ENCODE results near the gene CFAP45. TPM values are rescaled to one million over a fixed set of nuclear protein-coding genes. Genes with fewer than 3 reads are reported as not detected.

The CFAP45 gene
- total and polyA plus RNA-seq, 2 experiments from 2014 or later: 0.36 TPM; not detected in 1

DNA sequence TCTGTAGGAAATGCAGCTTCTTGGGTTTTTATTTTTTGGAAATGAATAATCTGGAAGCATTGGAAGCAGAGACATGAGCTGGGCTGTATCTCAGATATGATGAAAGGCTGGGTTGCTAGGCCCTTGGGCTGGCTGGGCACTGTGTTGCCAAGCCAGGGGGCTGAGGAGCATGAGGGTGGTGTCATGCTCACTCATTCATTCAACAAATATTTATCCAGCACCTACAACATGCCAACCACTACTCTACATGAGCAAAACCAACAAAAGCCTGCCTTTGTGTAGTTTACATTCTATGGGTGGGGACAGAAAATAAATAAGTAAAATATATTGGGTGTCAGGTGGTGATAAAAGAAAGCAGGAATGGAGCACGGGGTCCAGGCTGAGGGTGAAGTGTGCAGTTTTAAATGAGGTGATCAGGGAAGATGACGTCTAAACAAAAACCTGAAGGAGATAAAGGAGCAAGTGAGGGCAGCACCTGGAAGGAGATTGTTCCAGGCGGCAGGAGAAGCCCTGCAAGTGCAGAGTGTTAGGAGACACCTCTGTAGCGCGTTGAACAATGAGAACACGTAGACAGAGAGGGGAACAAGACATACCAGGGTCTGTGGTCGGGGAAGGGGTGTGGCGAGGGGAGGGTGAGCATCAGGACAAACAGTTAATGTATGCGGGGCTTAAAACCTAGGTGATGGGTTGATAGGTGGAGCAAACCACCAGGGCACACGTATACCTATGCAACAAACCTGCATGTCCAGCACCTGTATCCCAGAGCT lies 14.5 kb upstream of the CFAP45 start:
- H3K4me3 Mint-ChIP-seq: no peak overlapping the region; the same call in 2 of the 3 replicates
- no peaks in the 10 kb centered on the region for H3F3A ChIP-seq (replicated peaks; ENCODE audit: low read depth)
- H3K27ac Mint-ChIP-seq: peak overlapping the region; percentile 10; the same call in 1 of the 2 replicates
- peaks cover 33% of the 10 kb centered on the region for H3K4me1 ChIP-seq (ENCODE audit: insufficient read depth)
- no peaks in the 10 kb centered on the region for H3K36me3 ChIP-seq (ENCODE audit: insufficient read depth)
- no peaks in the 10 kb centered on the region for H3K9me3 Mint-ChIP-seq
- no peak overlapping the region for H3K4me3 ChIP-seq
- H3K36me3 Mint-ChIP-seq (ENCODE audit: low read depth): peaks cover 10% of the 10 kb centered on the region
- peaks cover 61% of the 10 kb centered on the region for H3K4me1 Mint-ChIP-seq
- no peaks in the 10 kb centered on the region for H3K27me3 ChIP-seq (ENCODE audit: insufficient read depth)
- peaks cover 27% of the 10 kb centered on the region for H3K27me3 Mint-ChIP-seq (ENCODE audit: insufficient read depth, low read depth, poor library complexity)
- peak overlapping the region; percentile 62; the same call in 1 of the 2 replicates for H3K27ac ChIP-seq (ENCODE audit: low read depth)
- H4K20me1 ChIP-seq (replicated peaks; ENCODE audit: insufficient read depth): no peaks in the 10 kb centered on the region
- DNase-seq (ENCODE audit: low spot score) (no peak), ATAC-seq (peak; percentile 6; the same call in 2 of the 3 replicates)
- no peak overlapping the region for H2AFZ ChIP-seq
- no peak for TF ChIP-seq NANOG (IDR thresholded peaks at IDR 0.05; ENCODE audit: borderline replicate concordance)
- no peaks in the 10 kb centered on the region for H3K79me2 ChIP-seq (replicated peaks; ENCODE audit: insufficient read depth)
- peak overlapping the region; percentile 53 for H3K4me2 ChIP-seq
- H3K9me2 ChIP-seq (ENCODE audit: insufficient read depth): no peaks in the 10 kb centered on the region

DNA sequence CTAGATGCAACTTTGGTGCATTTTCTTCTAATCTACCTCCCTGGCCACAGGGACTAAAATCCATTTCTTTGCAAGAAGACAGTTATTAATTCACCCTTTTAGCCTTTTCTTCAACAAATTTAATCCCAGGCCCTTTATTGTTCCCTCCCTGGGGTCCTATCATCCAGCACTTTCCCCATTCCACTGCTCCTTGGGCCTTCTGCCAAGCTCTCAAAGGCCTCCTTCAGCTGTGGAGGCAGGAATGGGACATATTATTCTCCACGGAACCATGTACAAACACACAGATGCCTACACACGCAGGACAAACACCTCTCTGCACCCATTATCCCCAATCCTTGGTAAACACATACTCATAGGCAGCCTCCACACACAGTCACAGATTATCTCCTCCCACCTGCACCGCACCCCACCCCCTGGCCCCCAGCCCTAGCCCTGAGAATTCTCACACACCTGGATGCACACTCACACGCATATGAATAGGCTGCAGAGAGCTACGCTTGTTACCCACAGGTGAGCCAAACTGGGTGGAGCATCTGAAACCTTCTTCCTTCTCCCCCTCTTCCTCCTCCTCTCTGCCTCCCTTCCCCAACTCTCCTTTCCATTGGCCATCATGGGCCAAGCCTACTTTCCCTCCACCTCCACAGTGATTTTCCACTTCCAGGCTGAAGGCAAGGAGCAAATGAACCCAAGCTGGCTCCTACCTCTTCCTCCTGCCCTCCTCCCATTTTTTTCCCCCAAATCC lies 13.7 kb upstream of the CFAP45 start:
- peaks cover 4% of the 10 kb centered on the region; the same call in 2 of the 3 replicates for H3K36me3 Mint-ChIP-seq (ENCODE audit: low read depth)
- peaks cover 24% of the 10 kb centered on the region for H3K27me3 Mint-ChIP-seq (ENCODE audit: insufficient read depth, low read depth, poor library complexity)
- H3K27ac ChIP-seq (ENCODE audit: low read depth): peak overlapping the region; percentile 70
- peaks cover 61% of the 10 kb centered on the region for H3K4me1 Mint-ChIP-seq
- TF ChIP-seq POLR2AphosphoS5 (IDR thresholded peaks at IDR 0.05; ENCODE audit: low read depth): no peak
- TF ChIP-seq, protein P1, sequence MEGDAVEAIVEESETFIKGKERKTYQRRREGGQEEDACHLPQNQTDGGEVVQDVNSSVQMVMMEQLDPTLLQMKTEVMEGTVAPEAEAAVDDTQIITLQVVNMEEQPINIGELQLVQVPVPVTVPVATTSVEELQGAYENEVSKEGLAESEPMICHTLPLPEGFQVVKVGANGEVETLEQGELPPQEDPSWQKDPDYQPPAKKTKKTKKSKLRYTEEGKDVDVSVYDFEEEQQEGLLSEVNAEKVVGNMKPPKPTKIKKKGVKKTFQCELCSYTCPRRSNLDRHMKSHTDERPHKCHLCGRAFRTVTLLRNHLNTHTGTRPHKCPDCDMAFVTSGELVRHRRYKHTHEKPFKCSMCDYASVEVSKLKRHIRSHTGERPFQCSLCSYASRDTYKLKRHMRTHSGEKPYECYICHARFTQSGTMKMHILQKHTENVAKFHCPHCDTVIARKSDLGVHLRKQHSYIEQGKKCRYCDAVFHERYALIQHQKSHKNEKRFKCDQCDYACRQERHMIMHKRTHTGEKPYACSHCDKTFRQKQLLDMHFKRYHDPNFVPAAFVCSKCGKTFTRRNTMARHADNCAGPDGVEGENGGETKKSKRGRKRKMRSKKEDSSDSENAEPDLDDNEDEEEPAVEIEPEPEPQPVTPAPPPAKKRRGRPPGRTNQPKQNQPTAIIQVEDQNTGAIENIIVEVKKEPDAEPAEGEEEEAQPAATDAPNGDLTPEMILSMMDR (conservative IDR thresholded peaks at IDR 0.05; ENCODE audit: low read depth in 2 of 2): no peak
- TF ChIP-seq STAT1 (IDR thresholded peaks at IDR 0.05; ENCODE audit: unreplicated experiment): no peak
- no peak for TF ChIP-seq CREB1 (CRISPR knock-in tag; IDR thresholded peaks at IDR 0.05; ENCODE audit: low read depth)
- no peak for TF ChIP-seq NANOG (IDR thresholded peaks at IDR 0.05; ENCODE audit: borderline replicate concordance)
- TF ChIP-seq, protein P2, sequence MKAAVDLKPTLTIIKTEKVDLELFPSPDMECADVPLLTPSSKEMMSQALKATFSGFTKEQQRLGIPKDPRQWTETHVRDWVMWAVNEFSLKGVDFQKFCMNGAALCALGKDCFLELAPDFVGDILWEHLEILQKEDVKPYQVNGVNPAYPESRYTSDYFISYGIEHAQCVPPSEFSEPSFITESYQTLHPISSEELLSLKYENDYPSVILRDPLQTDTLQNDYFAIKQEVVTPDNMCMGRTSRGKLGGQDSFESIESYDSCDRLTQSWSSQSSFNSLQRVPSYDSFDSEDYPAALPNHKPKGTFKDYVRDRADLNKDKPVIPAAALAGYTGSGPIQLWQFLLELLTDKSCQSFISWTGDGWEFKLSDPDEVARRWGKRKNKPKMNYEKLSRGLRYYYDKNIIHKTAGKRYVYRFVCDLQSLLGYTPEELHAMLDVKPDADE (IDR thresholded peaks at IDR 0.05): no peak
- no peak for TF ChIP-seq JUNB (IDR thresholded peaks at IDR 0.05; ENCODE audit: unreplicated experiment)
- TF ChIP-seq EZH2 (IDR thresholded peaks at IDR 0.05; ENCODE audit: low read depth, unreplicated experiment): no peak
- TF ChIP-seq, protein P3, sequence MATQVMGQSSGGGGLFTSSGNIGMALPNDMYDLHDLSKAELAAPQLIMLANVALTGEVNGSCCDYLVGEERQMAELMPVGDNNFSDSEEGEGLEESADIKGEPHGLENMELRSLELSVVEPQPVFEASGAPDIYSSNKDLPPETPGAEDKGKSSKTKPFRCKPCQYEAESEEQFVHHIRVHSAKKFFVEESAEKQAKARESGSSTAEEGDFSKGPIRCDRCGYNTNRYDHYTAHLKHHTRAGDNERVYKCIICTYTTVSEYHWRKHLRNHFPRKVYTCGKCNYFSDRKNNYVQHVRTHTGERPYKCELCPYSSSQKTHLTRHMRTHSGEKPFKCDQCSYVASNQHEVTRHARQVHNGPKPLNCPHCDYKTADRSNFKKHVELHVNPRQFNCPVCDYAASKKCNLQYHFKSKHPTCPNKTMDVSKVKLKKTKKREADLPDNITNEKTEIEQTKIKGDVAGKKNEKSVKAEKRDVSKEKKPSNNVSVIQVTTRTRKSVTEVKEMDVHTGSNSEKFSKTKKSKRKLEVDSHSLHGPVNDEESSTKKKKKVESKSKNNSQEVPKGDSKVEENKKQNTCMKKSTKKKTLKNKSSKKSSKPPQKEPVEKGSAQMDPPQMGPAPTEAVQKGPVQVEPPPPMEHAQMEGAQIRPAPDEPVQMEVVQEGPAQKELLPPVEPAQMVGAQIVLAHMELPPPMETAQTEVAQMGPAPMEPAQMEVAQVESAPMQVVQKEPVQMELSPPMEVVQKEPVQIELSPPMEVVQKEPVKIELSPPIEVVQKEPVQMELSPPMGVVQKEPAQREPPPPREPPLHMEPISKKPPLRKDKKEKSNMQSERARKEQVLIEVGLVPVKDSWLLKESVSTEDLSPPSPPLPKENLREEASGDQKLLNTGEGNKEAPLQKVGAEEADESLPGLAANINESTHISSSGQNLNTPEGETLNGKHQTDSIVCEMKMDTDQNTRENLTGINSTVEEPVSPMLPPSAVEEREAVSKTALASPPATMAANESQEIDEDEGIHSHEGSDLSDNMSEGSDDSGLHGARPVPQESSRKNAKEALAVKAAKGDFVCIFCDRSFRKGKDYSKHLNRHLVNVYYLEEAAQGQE (IDR thresholded peaks at IDR 0.05; ENCODE audit: unreplicated experiment): no peak
- TF ChIP-seq ZNF331 (CRISPR knock-in tag; IDR thresholded peaks at IDR 0.05; ENCODE audit: low read depth): no peak
- peaks cover 39% of the 10 kb centered on the region for H3K4me1 ChIP-seq (ENCODE audit: insufficient read depth)
- H4K20me1 ChIP-seq (replicated peaks; ENCODE audit: insufficient read depth): no peaks in the 10 kb centered on the region
- no peaks in the 10 kb centered on the region for H3K9me2 ChIP-seq (ENCODE audit: insufficient read depth)
- H3K36me3 ChIP-seq (ENCODE audit: insufficient read depth): no peaks in the 10 kb centered on the region
- peak overlapping the region; percentile 66 for H3K27ac Mint-ChIP-seq
- H3K27me3 ChIP-seq (ENCODE audit: insufficient read depth): no peaks in the 10 kb centered on the region
- no peaks in the 10 kb centered on the region for H3K79me2 ChIP-seq (replicated peaks; ENCODE audit: insufficient read depth)
- H2AFZ ChIP-seq: no peak overlapping the region
- no peak overlapping the region for H3K4me3 ChIP-seq
- peak; percentile 69 for DNase-seq (ENCODE audit: low spot score)
- ATAC-seq: peak; percentile 51
- H3K4me3 Mint-ChIP-seq: no peak overlapping the region
- peak overlapping the region; percentile 53 for H3K4me2 ChIP-seq
- no peaks in the 10 kb centered on the region for H3F3A ChIP-seq (replicated peaks; ENCODE audit: low read depth)
- no peaks in the 10 kb centered on the region for H3K9me3 Mint-ChIP-seq

All from GM23338 (cell line).